GM19372 (cell line): ENCODE measurements around the gene INO80C.
"Not testable (repeated sequence)": the region's sequence is repeated elsewhere in the genome, so short reads cannot be mapped to it uniquely, and the experiment has no call there.

Experiments
- ATAC-seq: cut with Tn5 transposase; IDR thresholded peaks from one replicate; pipeline ENCODE4 v1.9.1; 2021; ENCODE audit warnings: mild to moderate bottlenecking, low read depth, moderate library complexity; ENCODE audit not compliant: unreplicated experiment

Gene INO80C

GRCh38 chr18:35489913-35490490, 7.8 kb downstream of the INO80C start:
- ATAC-seq, result no peak

- ATAC-seq, result not testable (repeated sequence)
These were observed 8.5 kb downstream of the INO80C start for GRCh38 chr18:35489281-35489680.

GRCh38 chr18:35488396-35488795, 9.4 kb downstream of the INO80C start:
- not testable (repeated sequence) for ATAC-seq

- not testable (repeated sequence) for ATAC-seq
These were observed 10.2 kb downstream of the INO80C start for GRCh38 chr18:35487525-35487924.

- no peak for ATAC-seq
These were observed 11.9 kb downstream of the INO80C start for GRCh38 chr18:35485852-35486251.

GRCh38 chr18:35484034-35484433, 13.7 kb downstream of the INO80C start:
- no peak for ATAC-seq

- ATAC-seq, result no peak
These were observed 15.8 kb downstream of the INO80C start for GRCh38 chr18:35481960-35482366.

GRCh38 chr18:35479911-35480586, 17.7 kb downstream of the INO80C start:
- ATAC-seq, result no peak

- ATAC-seq, result no peak
These were observed 19.0 kb downstream of the INO80C start for GRCh38 chr18:35478520-35479435.

GRCh38 chr18:35477974-35478373, 19.8 kb downstream of the INO80C start:
- no peak for ATAC-seq

- no peak for ATAC-seq
These were observed 20.3 kb downstream of the INO80C start for GRCh38 chr18:35477497-35477896.

- ATAC-seq, result no peak
These were observed 22.9 kb downstream of the INO80C start for GRCh38 chr18:35474884-35475283.

- no peak for ATAC-seq
These were observed 24.2 kb downstream of the INO80C start for GRCh38 chr18:35473562-35473961.

- ATAC-seq, result no peak
These were observed 27.3 kb downstream of the INO80C start for GRCh38 chr18:35470435-35470834.

GRCh38 chr18:35469725-35470124, 28.0 kb downstream of the INO80C start:
- no peak for ATAC-seq

- ATAC-seq, result no peak
These were observed 29.0 kb downstream of the INO80C start for GRCh38 chr18:35468711-35469110.

GRCh38 chr18:35467624-35468016, 30.1 kb downstream of the INO80C start:
- ATAC-seq, result peak; percentile 42

GRCh38 chr18:35466815-35467623, 30.7 kb downstream of the INO80C start:
- ATAC-seq, result no peak

GRCh38 chr18:35466334-35466733, 31.4 kb downstream of the INO80C start:
- ATAC-seq, result peak; percentile 48

GRCh38 chr18:35465329-35465728, 32.4 kb downstream of the INO80C start:
- ATAC-seq, result no peak
